Esophagus muscularis mucosa (tissue), 3 donors: Measurements from ENCODE around the gene ADGRB3.
A peak's percentile ranks its signal among the peaks of the same experiment; 100 is the strongest.

Source experiments
- POLR2AphosphoS5 ChIP-seq, 2 donors: sonication (generic); formaldehyde crosslinking; IDR thresholded peaks; one replicate each; pipeline ENCODE4 v1.6.1; 2017; ENCODE audit warnings: antibody characterized with exemption in 2 of 2
- TF ChIP-seq, protein P1 (sequence below), 3 experiments: fragments of 200-600 bp in 2 of 3; fragments of 450-650 bp in 1 of 3; sonication (generic) in 2 of 3; IDR thresholded peaks; one replicate each; pipeline ENCODE4 v1.5.1; 2017 to 2019; ENCODE audit warnings: antibody characterized with exemption in 3 of 3, mild to moderate bottlenecking in 2 of 3, moderate library complexity in 1 of 3

DNA sequence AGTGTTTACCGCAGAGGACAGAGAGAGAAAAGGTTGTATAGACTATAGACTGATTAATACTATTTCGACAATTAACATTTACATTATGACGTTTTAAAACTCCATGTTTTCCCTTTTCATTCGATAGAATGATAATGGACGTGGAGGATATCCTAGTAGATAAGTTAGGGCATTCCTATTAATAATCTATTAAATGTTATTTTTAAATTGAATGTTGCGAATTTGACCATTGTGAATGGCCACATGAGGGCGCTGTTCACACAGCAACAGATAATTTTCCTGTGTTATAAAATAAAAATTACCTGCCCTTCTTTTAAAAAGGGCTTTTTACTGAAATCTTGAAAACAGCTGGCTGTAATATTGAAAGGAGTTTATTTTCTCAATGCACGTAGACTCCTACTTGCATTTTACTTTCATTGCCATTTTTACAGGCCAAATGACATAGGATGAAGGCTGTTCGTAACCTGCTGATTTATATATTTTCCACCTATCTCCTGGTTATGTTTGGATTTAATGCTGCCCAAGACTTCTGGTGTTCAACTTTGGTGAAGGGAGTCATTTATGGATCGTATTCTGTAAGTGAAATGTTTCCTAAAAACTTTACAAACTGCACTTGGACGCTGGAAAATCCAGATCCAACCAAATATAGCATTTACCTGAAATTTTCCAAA lies 3.3 kb downstream of the ADGRB3 start:
- TF ChIP-seq, protein P1, sequence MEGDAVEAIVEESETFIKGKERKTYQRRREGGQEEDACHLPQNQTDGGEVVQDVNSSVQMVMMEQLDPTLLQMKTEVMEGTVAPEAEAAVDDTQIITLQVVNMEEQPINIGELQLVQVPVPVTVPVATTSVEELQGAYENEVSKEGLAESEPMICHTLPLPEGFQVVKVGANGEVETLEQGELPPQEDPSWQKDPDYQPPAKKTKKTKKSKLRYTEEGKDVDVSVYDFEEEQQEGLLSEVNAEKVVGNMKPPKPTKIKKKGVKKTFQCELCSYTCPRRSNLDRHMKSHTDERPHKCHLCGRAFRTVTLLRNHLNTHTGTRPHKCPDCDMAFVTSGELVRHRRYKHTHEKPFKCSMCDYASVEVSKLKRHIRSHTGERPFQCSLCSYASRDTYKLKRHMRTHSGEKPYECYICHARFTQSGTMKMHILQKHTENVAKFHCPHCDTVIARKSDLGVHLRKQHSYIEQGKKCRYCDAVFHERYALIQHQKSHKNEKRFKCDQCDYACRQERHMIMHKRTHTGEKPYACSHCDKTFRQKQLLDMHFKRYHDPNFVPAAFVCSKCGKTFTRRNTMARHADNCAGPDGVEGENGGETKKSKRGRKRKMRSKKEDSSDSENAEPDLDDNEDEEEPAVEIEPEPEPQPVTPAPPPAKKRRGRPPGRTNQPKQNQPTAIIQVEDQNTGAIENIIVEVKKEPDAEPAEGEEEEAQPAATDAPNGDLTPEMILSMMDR (IDR thresholded peaks at IDR 0.05), result peak; percentile 45 to 76 (median 65)
- no peak for TF ChIP-seq POLR2AphosphoS5 (IDR thresholded peaks at IDR 0.05)
